Ascending aorta (tissue), 2 donors: ENCODE measurements around the gene C6orf47. TPM values are rescaled to one million over a fixed set of nuclear protein-coding genes. Genes with fewer than 3 reads are reported as not detected.
A peak's percentile ranks its signal among the peaks of the same experiment; 100 is the strongest.

ENCODE experiments used
- DNase-seq, 2 donors: peaks; one replicate each; pipeline ENCODE4 v3.0.0-alpha.2; 2019; ENCODE audit warnings: low spot score in 2 of 2
- H3K27ac ChIP-seq, 2 donors: fragments of 200-600 bp; sonication (generic); one replicate each; pipeline ENCODE4 v1.5.1; 2016 to 2017; ENCODE audit warnings: mild to moderate bottlenecking in 1 of 2
- H3K27me3 ChIP-seq: fragments of 200-600 bp; sonication (generic); one replicate; pipeline ENCODE4 v1.5.1; 2017
- H3K36me3 ChIP-seq, 2 donors: fragments of 200-600 bp; sonication (generic); one replicate each; pipeline ENCODE4 v1.5.1; 2016
- H3K4me1 ChIP-seq, 2 donors: fragments of 200-600 bp; sonication (generic); one replicate each; pipeline ENCODE4 v1.5.1; 2016 to 2017; ENCODE audit warnings: mild to moderate bottlenecking in 1 of 2
- H3K4me3 ChIP-seq, 2 donors: fragments of 200-600 bp; sonication (generic); one replicate each; pipeline ENCODE4 v1.5.1; 2016 to 2017; ENCODE audit warnings: mild to moderate bottlenecking in 1 of 2
- H3K9me3 ChIP-seq, 2 donors: fragments of 200-600 bp; sonication (generic); one replicate each; pipeline ENCODE4 v1.5.1; 2016
- intact Hi-C: fragments of 100-400 bp; cut with DNase I; formaldehyde crosslinking; loops from one replicate; pipeline ENCODE4 v1.15.1; 2023
- total RNA-seq: library from RNA; depleted of rRNA; stranded (reverse); fragments of >200 nt; gene quantifications from one replicate; pipeline ENCODE4 v1.1.0, GENCODE V29; 2016
- TF ChIP-seq, protein P1 (sequence below), 3 experiments: fragments of 200-600 bp in 2 of 3; fragments of 450-650 bp in 1 of 3; sonication (generic) in 2 of 3; IDR thresholded peaks; one replicate each; pipeline ENCODE4 v1.5.1; 2016 to 2019; ENCODE audit warnings: antibody characterized with exemption in 3 of 3, mild to moderate bottlenecking in 1 of 3, moderate library complexity in 1 of 3

Gene C6orf47
- total RNA-seq, 1 donor from 2014 or later = 20.9 TPM

DNA sequence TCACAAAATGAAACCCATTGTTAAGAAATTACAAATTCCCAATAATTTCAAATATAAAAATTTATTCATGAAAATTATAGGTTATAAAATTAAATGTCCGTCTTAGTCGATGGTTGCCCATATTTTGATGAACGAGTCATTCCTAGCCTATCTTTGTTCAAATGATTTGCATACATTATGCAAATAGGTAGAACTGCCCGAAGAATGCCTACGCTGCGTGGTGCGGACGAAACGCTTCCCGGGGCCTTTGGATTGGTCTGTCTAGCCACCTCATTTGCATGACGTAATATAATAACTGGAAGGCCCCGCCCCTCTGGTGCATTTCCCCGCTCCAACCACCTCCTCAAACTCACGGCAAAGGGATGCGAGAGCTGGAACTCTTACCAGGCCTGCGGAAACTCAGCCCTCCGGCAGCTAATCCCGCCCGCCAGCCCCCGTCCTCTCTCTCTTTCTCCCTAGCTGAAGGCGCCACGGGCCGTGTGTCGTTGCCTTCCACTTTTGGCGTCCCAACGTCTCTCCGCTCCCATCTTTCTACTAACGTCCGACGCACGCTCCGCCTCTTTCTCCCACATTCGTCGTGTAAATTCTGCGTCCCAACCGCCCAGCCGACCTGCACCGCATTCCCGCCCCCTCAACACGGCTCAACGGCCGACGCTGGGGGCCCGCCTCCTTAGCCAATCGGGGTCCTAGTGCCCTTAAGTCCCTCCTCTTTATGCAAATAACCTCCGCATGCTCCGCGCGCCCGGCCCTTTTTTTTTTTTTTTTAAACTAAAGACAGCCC is 40.6 kb downstream of the C6orf47 start:
- Histone ChIP-seq H3K27ac (peak overlapping the region; percentile 98 to 99), H3K4me3 (peak overlapping the region; percentile 76 to 93), H3K27me3 (no peaks in the 10 kb centered on the region), H3K9me3 (no peaks in the 10 kb centered on the region), H3K4me1 (peaks cover 8 to 9% of the 10 kb centered on the region in 2 donors), H3K36me3 (peaks cover 17 to 18% of the 10 kb centered on the region in 2 donors)
- TF ChIP-seq, protein P1, sequence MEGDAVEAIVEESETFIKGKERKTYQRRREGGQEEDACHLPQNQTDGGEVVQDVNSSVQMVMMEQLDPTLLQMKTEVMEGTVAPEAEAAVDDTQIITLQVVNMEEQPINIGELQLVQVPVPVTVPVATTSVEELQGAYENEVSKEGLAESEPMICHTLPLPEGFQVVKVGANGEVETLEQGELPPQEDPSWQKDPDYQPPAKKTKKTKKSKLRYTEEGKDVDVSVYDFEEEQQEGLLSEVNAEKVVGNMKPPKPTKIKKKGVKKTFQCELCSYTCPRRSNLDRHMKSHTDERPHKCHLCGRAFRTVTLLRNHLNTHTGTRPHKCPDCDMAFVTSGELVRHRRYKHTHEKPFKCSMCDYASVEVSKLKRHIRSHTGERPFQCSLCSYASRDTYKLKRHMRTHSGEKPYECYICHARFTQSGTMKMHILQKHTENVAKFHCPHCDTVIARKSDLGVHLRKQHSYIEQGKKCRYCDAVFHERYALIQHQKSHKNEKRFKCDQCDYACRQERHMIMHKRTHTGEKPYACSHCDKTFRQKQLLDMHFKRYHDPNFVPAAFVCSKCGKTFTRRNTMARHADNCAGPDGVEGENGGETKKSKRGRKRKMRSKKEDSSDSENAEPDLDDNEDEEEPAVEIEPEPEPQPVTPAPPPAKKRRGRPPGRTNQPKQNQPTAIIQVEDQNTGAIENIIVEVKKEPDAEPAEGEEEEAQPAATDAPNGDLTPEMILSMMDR (IDR thresholded peaks at IDR 0.05) = no peak
- intact Hi-C loops = loop anchor here (1.0 to 10.0 kb wide), 6 partner anchors 32 to 1355 kb away; partner anchors contain the start of genes BAG6, GPANK1, MRPS18B and NFKBIL1
- DNase-seq = peak; percentile 97 to 99

DNA sequence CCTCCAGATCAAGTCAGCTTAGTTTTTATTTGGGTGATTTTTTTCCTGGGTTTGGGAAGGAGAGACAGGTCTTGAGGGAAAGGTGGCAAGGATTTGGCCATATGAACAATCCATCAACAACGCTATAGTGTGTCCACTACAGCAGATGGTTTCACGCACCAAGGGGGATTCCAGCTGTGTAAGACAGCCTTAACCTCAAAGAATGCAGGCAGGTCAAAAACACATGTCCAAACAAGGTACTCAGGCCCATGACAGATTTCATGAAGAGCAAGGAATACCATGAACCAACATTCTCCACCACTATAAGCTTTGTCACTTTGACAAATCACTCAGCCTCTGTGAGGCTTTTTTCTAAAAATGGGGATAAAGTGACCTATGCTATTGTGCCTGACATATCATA is 43.6 kb downstream of the C6orf47 start:
- Histone ChIP-seq H3K9me3 (no peaks in the 10 kb centered on the region), H3K4me3 (no peak overlapping the region), H3K36me3 (no peaks in the 10 kb centered on the region), H3K4me1 (peaks cover 2 to 6% of the 10 kb centered on the region in 2 donors), H3K27me3 (no peaks in the 10 kb centered on the region), H3K27ac (no peak overlapping the region)
- intact Hi-C loops = no loop called here
- DNase-seq = no peak
- TF ChIP-seq, protein P1 (IDR thresholded peaks at IDR 0.05) = no peak

DNA sequence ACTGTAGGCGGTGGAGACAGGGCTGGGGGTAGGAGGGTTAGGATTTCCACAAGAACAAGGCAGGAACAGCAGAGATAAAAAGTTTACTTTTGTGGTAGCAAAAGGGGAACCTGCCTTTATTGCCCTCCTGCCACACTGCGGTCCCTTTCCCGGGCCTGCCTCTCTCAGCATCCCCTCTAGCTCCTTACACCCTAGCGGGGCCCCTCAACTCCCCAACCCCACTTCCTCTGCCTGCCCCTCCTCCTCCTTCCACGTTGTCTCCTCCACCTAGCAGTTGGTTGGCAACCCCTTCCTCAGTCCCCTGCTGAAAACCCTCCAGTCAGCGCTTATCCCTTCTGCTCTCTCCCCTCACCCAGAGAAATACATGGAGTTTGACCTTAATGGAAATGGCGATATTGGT is 44.8 kb downstream of the C6orf47 start:
- no peak for DNase-seq
- intact Hi-C loops = no loop called here
- no peaks in the 10 kb centered on the region for H3K27me3 ChIP-seq
- no peaks in the 10 kb centered on the region for H3K36me3 ChIP-seq
- TF ChIP-seq, protein P1 (IDR thresholded peaks at IDR 0.05) = no peak
- no peaks in the 10 kb centered on the region for H3K4me1 ChIP-seq
- no peak overlapping the region for H3K27ac ChIP-seq
- H3K4me3 ChIP-seq = peak overlapping the region in 1 of 2 donors; percentile 36
- no peaks in the 10 kb centered on the region for H3K9me3 ChIP-seq

DNA sequence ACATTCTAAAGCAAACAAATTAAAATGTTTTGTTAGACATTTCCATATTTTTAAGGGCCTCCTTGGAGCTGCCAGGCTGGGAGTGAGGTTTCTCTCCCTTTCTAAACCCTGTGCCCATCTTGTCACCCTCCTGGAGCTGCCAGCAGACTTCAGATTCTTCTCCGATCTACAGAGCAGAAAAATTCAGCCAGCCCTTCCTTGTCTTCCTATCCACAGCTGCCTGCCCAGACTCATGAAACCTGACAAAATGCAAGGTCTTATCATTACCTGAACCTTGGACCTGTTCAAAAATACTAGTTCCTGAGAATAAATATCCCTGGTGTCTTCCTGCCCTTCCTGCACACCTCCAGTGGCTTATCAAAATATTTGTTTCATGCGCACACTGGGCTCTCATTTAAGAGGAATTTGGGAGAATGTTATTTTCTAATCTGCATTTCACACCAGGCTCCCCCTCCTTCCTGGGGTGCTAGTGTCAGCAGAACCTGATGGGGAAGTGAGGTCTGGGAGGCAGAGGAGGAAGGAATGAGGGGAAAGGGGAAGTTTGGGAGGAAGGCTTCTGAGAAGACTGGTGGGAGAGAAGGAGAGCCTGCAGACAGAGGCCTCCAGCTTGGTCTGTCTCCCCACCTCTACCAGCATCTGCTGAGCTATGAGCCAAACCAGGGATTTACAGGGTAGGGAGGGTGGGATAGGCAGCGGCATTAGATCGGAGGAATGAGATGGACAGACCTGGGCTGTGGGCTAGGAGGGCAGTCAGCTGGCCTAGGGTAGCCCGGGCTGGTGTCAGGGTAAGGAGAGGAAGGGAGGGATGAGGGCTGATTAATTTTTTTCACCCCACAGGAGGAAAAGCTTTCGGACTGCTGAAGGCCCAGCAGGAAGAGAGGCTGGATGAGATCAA is 45.6 kb downstream of the C6orf47 start, which contains the start of gene AIF1:
TSS of gene AIF1 (plus strand) at position 551 of the 895 bp plus-strand sequence. CDS start at position 647, 96 bp downstream.
- Histone ChIP-seq H3K4me3 (peak within 1 kb of the TSS in 1 of 2 donors; percentile 36), H3K4me1 (no peaks in the 10 kb centered on the region), H3K36me3 (no peaks in the 10 kb centered on the region), H3K27ac (no peak within 1 kb of the TSS), H3K27me3 (no peaks in the 10 kb centered on the region), H3K9me3 (no peaks in the 10 kb centered on the region)
- TF ChIP-seq, protein P1 (IDR thresholded peaks at IDR 0.05) = no peak
- DNase-seq = no peak
- intact Hi-C loops = no loop called here

DNA sequence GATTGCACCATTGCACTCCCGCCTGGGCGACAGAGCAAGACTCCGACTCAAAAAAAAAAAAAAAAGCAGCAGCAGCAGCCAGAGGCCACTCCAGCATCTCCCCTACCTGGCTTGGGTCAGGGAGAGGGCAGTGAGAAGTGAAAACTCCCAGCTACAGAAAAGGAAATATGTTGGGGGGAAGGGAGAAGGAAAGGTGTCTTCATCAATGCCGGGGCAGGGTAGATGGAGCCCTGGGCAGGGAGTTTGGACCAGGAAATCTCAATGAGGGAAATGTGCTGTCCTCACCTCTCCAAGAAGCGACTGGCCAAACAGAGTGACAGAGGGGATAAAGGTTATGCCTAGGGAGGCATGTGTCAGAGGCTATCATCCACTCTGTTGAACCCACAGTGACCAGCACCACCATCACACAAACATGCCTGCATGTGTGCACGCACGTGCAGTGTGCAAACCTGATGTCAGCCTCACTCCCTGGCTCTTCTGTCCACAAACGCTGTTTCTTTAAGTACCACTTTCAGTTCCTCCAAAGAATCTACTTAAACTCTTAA is 46.4 kb downstream of the C6orf47 start:
- intact Hi-C loops = no loop called here

More for the DNA sequence above, 46.4 kb downstream of the C6orf47 start:
- Histone ChIP-seq H3K4me1 (no peaks in the 10 kb centered on the region), H3K36me3 (no peaks in the 10 kb centered on the region), H3K9me3 (no peaks in the 10 kb centered on the region), H3K4me3 (no peak overlapping the region), H3K27me3 (no peaks in the 10 kb centered on the region), H3K27ac (no peak overlapping the region)
- TF ChIP-seq, protein P1 (IDR thresholded peaks at IDR 0.05) = no peak
- DNase-seq = no peak
